ENCODE data around the gene NPR2.

NPR2 gene

DNA sequence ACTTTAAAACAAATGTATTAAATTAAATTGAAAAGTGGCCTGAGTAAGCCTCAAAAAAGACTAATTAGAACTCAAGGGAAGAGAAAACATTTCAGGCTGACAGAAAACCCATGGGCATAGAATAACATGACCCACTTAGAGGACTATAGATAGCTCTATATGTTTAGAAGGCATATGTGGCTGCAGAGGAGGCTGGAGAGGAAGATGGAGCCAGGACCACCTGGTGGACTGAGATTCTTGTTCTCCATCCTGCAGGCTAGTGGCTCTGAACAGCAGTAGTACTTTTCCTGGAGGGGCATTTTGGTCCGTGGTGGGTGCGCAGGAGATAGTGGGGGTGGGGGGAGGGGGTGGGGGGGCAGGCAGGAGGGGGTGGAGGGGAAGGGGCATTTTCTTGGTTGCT lies 10.3 kb upstream of the NPR2 start:
- Histone ChIP-seq H3K27ac (ENCODE audit: insufficient read depth, low read depth, low read length, poor library complexity, severe bottlenecking) (no peak overlapping the region), H3K27me3 (ENCODE audit: control insufficient read depth, insufficient read depth, low read length, poor library complexity, severe bottlenecking) (no peaks in the 10 kb centered on the region)
- WGBS, 2 experiments, result no CpG with 5 or more reads among the region's 2 CpGs

DNA sequence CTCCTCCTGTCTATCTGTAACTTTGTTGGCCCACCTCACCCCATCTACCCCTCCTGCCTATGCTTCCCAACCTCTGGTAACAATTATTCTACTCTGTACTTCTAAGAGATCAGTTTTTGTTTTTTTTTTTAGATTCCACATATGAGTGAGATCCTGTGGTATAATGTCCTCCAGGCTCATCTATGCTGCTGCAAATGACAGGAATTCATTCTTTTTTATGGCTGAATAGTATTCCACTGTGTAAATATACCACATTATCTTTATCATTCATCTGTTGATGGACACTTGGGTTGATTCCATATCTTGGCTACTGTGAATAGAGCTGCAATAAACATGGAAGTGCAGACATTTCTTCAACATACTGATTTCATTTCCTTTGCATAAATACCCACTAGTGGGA lies 8.0 kb upstream of the NPR2 start:
- Histone ChIP-seq H3K27me3 (ENCODE audit: control insufficient read depth, insufficient read depth, low read length, poor library complexity, severe bottlenecking) (no peaks in the 10 kb centered on the region), H3K27ac (ENCODE audit: insufficient read depth, low read depth, low read length, poor library complexity, severe bottlenecking) (no peak overlapping the region)

More for the DNA sequence above, 10.3 kb upstream of the NPR2 start:
- H3K4me3 ChIP-seq (ENCODE audit: insufficient read depth, low read depth, low read length), result no peak overlapping the region
- H3K4me1 ChIP-seq (ENCODE audit: control insufficient read depth, insufficient read depth, low read length), result peaks cover 2% of the 10 kb centered on the region
- no peaks in the 10 kb centered on the region for H3K9me3 ChIP-seq (ENCODE audit: control insufficient read depth, low read length)
- H3K36me3 ChIP-seq (ENCODE audit: control insufficient read depth, insufficient read depth, low read length), result peaks cover 5% of the 10 kb centered on the region

DNA sequence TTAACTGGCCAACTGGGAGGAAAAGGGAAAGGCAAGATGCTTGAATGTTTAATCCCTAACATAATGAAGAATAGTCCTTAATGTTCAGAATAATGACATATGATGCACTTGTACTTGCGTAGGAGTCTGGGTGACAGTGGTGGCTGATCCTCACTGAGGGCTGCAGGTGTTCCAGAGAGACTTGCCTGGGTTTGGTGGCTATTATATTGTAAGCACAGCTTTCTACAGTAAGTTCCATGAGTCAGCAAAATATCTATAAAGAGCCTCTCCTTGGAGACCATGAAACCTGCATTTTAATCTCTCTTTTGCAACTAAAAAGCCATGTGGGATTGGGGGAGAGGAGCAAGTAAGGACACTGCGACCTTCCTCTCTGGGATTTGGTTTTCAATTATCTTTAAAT lies 1.9 kb upstream of the NPR2 start:
- H3K4me1 ChIP-seq (ENCODE audit: control insufficient read depth, insufficient read depth, low read length), result peaks cover 3% of the 10 kb centered on the region
- H3K36me3 ChIP-seq (ENCODE audit: control insufficient read depth, insufficient read depth, low read length), result no peaks in the 10 kb centered on the region
- H3K27ac ChIP-seq (ENCODE audit: insufficient read depth, low read depth, low read length, poor library complexity, severe bottlenecking), result no peak overlapping the region
- H3K27me3 ChIP-seq (ENCODE audit: control insufficient read depth, insufficient read depth, low read length, poor library complexity, severe bottlenecking), result peaks cover 5% of the 10 kb centered on the region
- H3K9me3 ChIP-seq (ENCODE audit: control insufficient read depth, low read length), result no peaks in the 10 kb centered on the region
- 85 to 100% methylated on average over 1 to 2 of the region's 2 CpGs for WGBS, 2 experiments
- H3K4me3 ChIP-seq (ENCODE audit: insufficient read depth, low read depth, low read length), result no peak overlapping the region

More for the DNA sequence above, 8.0 kb upstream of the NPR2 start:
- Histone ChIP-seq H3K9me3 (ENCODE audit: control insufficient read depth, low read length) (no peaks in the 10 kb centered on the region), H3K4me3 (ENCODE audit: insufficient read depth, low read depth, low read length) (no peak overlapping the region), H3K36me3 (ENCODE audit: control insufficient read depth, insufficient read depth, low read length) (peaks cover 5% of the 10 kb centered on the region), H3K4me1 (ENCODE audit: control insufficient read depth, insufficient read depth, low read length) (no peaks in the 10 kb centered on the region)

DNA sequence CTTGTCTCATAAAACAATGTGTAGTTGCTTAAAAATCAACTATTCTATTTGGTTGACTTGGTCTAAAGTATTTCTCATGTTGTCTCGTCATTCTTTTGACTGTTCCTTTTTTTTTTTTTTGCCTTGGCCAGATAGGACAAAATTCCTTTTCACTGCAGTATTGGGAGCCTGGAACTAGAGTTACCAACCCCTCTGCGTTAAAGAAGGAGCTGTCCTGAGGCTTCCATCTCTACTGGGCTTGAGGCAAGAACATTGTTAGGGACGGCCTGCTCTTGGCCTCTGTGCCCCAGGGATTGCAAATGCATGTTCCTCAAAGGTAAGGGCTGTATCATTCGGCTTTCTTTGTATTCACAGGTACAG lies 1.4 kb upstream of the NPR2 start:
- Histone ChIP-seq H3K4me1 (ENCODE audit: control insufficient read depth, insufficient read depth, low read length) (peaks cover 3% of the 10 kb centered on the region), H3K36me3 (ENCODE audit: control insufficient read depth, insufficient read depth, low read length) (no peaks in the 10 kb centered on the region), H3K4me3 (ENCODE audit: insufficient read depth, low read depth, low read length) (no peak overlapping the region), H3K9me3 (ENCODE audit: control insufficient read depth, low read length) (no peaks in the 10 kb centered on the region), H3K27me3 (ENCODE audit: control insufficient read depth, insufficient read depth, low read length, poor library complexity, severe bottlenecking) (peaks cover 5% of the 10 kb centered on the region), H3K27ac (ENCODE audit: insufficient read depth, low read depth, low read length, poor library complexity, severe bottlenecking) (no peak overlapping the region)
- WGBS, 2 experiments, result 43 to 49% methylated on average over 4 of the region's 4 CpGs

DNA sequence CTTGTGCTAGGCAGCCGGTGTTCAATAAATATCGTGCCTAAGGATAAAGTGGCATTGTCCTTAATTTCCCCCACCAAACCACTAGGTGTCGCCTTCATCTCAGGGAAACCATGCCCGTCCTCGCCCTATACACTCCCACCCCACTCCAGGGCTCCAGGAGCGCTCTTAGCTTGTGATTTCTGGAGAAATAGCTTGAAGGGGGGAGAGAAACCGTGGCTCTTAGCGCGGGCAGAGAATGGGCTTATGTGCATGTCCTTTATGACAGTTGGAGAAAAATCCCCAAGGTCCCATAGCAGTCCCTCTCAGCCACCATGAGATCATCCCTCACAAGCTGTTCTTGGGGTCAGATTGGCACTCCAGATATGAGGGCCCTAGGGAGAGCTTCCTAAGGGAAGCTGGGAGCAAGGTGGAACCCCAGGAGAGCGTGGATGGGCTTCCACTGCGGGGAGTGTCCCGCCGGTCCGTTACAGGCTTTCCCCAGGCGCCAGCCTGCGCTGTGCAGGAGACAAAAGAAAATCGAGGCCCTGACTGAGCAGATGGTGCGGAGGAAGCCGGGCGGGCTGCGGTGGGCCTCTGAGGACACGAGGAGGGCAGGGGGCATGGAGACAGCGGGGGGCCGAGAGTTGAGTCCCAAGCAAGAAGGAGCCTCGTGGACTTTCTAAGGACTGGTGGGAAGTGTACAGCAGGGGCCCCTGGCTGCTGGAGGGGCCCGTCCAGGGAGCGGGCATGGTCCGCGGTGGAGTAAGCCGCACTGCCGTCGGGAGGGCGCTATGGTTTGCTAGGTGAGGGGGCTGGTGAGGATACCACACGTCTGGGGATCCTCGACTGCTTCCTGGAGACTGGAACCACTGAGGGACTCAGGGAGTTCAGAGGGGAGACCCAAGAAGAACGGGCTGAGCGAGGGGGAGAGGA lies 750 bp upstream of the NPR2 start:
- Histone ChIP-seq H3K9me3 (ENCODE audit: control insufficient read depth, low read length) (no peaks in the 10 kb centered on the region), H3K27me3 (ENCODE audit: control insufficient read depth, insufficient read depth, low read length, poor library complexity, severe bottlenecking) (peaks cover 5% of the 10 kb centered on the region), H3K27ac (ENCODE audit: insufficient read depth, low read depth, low read length, poor library complexity, severe bottlenecking) (peak overlapping the region; percentile 5), H3K36me3 (ENCODE audit: control insufficient read depth, insufficient read depth, low read length) (no peaks in the 10 kb centered on the region), H3K4me1 (ENCODE audit: control insufficient read depth, insufficient read depth, low read length) (peaks cover 3% of the 10 kb centered on the region), H3K4me3 (ENCODE audit: insufficient read depth, low read depth, low read length) (peak overlapping the region; percentile 5)
- 31 to 33% methylated on average over 37 of the region's 37 CpGs for WGBS, 2 experiments

DNA sequence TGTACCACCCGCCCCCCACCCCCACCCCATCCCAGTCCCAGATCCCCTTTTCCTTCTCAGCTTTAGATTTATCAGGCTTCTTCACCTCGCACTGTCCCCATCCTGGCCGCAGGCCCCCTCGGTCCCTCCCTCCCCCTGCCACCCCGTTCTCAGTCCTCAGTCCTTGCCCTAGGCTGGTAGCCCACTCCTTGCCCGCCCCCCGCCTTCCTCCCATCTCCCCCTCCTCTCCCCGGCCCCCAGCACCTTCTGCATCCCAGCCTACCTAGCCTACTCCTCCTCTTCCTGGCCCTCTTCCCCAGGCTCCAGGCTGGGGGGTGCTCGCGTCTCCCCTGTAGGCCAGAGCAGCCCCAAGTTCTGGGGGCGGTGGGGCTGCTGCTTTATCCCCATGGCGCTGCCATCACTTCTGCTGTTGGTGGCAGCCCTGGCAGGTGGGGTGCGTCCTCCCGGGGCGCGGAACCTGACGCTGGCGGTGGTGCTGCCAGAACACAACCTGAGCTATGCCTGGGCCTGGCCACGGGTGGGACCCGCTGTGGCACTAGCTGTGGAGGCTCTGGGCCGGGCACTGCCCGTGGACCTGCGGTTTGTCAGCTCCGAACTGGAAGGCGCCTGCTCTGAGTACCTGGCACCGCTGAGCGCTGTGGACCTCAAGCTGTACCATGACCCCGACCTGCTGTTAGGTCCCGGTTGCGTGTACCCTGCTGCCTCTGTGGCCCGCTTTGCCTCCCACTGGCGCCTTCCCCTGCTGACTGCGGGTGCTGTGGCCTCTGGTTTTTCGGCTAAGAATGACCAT lies 828 bp downstream of the NPR2 start:
- no peaks in the 10 kb centered on the region for H3K36me3 ChIP-seq (ENCODE audit: control insufficient read depth, insufficient read depth, low read length)
- peaks cover 3% of the 10 kb centered on the region for H3K4me1 ChIP-seq (ENCODE audit: control insufficient read depth, insufficient read depth, low read length)
- 86 to 87% methylated on average over 32 of the region's 34 CpGs for WGBS, 2 experiments
- H3K9me3 ChIP-seq (ENCODE audit: control insufficient read depth, low read length), result no peaks in the 10 kb centered on the region
- H3K4me3 ChIP-seq (ENCODE audit: insufficient read depth, low read depth, low read length), result peak overlapping the region; percentile 39
- H3K27me3 ChIP-seq (ENCODE audit: control insufficient read depth, insufficient read depth, low read length, poor library complexity, severe bottlenecking), result peaks cover 5% of the 10 kb centered on the region
- no peak overlapping the region for H3K27ac ChIP-seq (ENCODE audit: insufficient read depth, low read depth, low read length, poor library complexity, severe bottlenecking)

DNA sequence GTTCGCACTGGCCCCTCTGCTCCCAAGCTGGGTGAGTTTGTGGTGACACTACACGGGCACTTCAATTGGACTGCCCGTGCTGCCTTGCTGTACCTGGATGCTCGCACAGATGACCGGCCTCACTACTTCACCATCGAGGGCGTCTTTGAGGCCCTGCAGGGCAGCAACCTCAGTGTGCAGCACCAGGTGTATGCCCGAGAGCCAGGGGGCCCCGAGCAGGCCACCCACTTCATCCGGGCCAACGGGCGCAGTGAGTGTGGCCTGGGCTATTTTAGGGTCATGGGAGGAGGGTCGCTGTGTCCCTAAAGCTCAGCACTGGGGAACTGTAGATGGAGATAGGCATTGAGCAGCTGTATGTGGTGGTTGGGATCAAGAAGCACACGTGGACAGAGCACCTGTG lies 1.4 kb downstream of the NPR2 start:
- Histone ChIP-seq H3K9me3 (ENCODE audit: control insufficient read depth, low read length) (no peaks in the 10 kb centered on the region), H3K36me3 (ENCODE audit: control insufficient read depth, insufficient read depth, low read length) (no peaks in the 10 kb centered on the region), H3K4me3 (ENCODE audit: insufficient read depth, low read depth, low read length) (no peak overlapping the region), H3K27me3 (ENCODE audit: control insufficient read depth, insufficient read depth, low read length, poor library complexity, severe bottlenecking) (peaks cover 5% of the 10 kb centered on the region), H3K27ac (ENCODE audit: insufficient read depth, low read depth, low read length, poor library complexity, severe bottlenecking) (no peak overlapping the region), H3K4me1 (ENCODE audit: control insufficient read depth, insufficient read depth, low read length) (peaks cover 3% of the 10 kb centered on the region)
- 95% methylated on average over 14 of the region's 14 CpGs for WGBS, 2 experiments

DNA sequence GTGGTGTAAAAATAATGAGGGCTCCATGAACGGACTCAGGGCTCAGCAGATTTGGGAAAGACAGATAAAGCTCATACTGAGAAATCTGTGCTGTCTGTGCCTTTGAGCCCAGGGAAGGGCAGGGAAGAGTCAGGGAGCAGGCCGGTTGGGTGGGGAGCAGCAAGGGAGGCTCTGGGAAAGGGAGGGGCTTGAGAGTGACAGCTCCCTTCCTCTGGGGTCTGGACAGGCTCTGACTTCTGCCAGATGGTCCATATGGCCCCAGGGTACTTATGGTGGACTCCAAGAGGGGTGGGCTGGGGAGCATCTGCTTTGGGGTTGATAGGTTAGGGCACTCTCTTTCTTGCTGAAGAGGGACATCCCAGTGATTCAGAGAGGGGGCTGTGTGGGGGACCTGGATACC lies 2.1 kb downstream of the NPR2 start:
- no peak overlapping the region for H3K4me3 ChIP-seq (ENCODE audit: insufficient read depth, low read depth, low read length)
- peaks cover 3% of the 10 kb centered on the region for H3K4me1 ChIP-seq (ENCODE audit: control insufficient read depth, insufficient read depth, low read length)
- H3K9me3 ChIP-seq (ENCODE audit: control insufficient read depth, low read length), result no peaks in the 10 kb centered on the region
- peaks cover 5% of the 10 kb centered on the region for H3K27me3 ChIP-seq (ENCODE audit: control insufficient read depth, insufficient read depth, low read length, poor library complexity, severe bottlenecking)
- no peaks in the 10 kb centered on the region for H3K36me3 ChIP-seq (ENCODE audit: control insufficient read depth, insufficient read depth, low read length)
- whole genome bisulfite sequencing, 2 experiments, result 82 to 89% methylated on average over 2 of the region's 2 CpGs
- H3K27ac ChIP-seq (ENCODE audit: insufficient read depth, low read depth, low read length, poor library complexity, severe bottlenecking), result no peak overlapping the region

DNA sequence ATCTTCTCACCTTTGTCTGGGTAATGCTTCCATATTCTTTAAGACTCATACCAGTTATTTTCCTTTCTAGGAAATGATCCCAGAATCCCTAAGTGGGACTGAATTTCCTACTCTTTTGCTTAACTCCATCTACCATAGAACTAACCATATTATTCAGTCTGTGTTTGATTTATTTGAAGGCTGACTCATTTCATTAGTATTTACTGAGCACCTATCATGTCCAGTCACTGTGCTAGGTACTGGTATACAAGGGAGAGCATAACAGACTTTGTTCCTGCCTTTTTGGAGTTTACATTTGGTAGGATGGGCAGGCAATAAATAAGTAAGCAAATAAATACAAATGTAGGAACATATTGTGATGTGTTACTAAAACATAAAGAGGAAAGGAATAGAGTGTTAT lies 4.3 kb downstream of the NPR2 start:
- Histone ChIP-seq H3K4me3 (ENCODE audit: insufficient read depth, low read depth, low read length) (no peak overlapping the region), H3K9me3 (ENCODE audit: control insufficient read depth, low read length) (no peaks in the 10 kb centered on the region), H3K27me3 (ENCODE audit: control insufficient read depth, insufficient read depth, low read length, poor library complexity, severe bottlenecking) (peaks cover 3% of the 10 kb centered on the region), H3K4me1 (ENCODE audit: control insufficient read depth, insufficient read depth, low read length) (peaks cover 2% of the 10 kb centered on the region), H3K27ac (ENCODE audit: insufficient read depth, low read depth, low read length, poor library complexity, severe bottlenecking) (no peak overlapping the region), H3K36me3 (ENCODE audit: control insufficient read depth, insufficient read depth, low read length) (no peaks in the 10 kb centered on the region)

DNA sequence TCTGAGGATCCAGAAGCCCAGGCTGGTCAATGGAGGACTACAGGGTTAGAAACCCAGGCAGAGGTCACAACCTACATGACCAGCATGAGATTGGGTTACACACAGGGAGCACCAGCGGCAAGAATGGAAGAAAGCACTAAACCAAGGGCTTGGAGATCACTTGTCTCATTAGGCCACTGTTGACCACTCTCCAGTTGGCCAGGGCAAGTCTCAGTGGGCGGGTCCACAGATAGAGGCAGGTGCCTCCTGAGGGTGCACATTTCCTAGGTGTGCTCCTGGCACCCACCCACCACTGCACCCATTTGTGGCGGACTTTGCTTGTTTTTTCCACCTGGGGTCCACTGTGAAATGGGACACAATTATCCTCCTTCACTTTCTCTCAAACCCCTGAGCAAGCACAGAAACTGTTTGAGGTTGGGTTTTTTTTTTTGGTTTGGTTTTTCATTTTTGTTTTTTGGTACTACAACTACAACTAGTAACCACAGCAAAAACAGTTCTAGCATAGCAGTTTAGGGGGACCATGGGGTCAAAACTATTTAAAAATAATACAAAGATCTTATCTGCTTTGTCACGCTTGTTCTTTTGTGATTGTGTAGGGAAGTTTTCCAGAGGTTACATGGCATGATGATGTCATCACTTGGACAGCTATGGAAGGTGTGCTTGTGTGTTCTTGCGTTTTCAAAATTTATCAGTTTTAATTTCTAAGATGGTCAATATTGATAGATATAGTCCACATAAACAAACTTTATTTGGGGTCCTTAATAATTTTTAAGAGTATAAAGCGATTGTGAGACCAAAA lies 6.1 kb downstream of the NPR2 start:
- Histone ChIP-seq H3K36me3 (ENCODE audit: control insufficient read depth, insufficient read depth, low read length) (peaks cover 3% of the 10 kb centered on the region), H3K4me1 (ENCODE audit: control insufficient read depth, insufficient read depth, low read length) (no peaks in the 10 kb centered on the region), H3K4me3 (ENCODE audit: insufficient read depth, low read depth, low read length) (no peak overlapping the region), H3K9me3 (ENCODE audit: control insufficient read depth, low read length) (no peaks in the 10 kb centered on the region), H3K27me3 (ENCODE audit: control insufficient read depth, insufficient read depth, low read length, poor library complexity, severe bottlenecking) (no peaks in the 10 kb centered on the region), H3K27ac (ENCODE audit: insufficient read depth, low read depth, low read length, poor library complexity, severe bottlenecking) (no peak overlapping the region)
- WGBS, 2 experiments, result 94 to 96% methylated on average over 5 of the region's 6 CpGs

All from ectodermal cell (in vitro differentiated cells).